ENCODE results near the gene CDH13. TPM values are rescaled to one million over a fixed set of nuclear protein-coding genes. Genes with fewer than 3 reads are reported as not detected.
A peak's percentile ranks its signal among the peaks of the same experiment; 100 is the strongest.

Gene CDH13
- total and polyA plus RNA-seq, 2 of the 8 experiments (the other 6 are each of a cell fraction or from before 2014, with no cell fraction given): 2.3 to 2.4 TPM

DNA sequence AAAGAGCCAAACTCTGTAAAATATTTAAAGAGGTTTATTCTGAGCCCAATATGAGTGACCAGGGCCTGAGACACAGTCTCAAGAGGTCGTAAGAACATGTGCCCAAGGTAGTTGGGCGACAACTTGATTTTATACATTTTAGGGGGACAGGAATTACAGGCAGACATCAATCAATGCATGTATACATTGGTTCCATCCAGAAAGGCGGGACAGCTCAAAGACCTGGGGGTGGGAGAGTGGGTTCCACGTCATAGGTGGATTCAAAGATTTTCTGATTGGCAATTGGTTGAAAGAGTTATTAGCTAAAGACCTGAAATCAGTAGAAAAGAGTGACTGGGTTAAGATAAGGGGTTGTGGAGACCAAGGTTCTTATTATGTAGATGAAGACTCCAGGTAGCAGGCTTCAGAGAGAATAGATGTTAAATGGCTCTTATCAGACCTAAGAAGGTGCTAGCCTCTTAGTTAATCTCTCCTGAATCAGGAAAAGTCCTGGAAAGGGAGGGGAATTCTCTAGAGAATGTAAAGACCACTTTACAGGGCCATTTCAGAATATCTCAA is 1213.4 kb downstream of the CDH13 start:
- FAIRE-seq (no peak), DNase-seq (ENCODE audit: low read depth in 1 of 2, low spot score in 2 of 2) (no peak)
- no peak overlapping the region for H3K14ac ChIP-seq (ENCODE audit: insufficient read length)
- H2AFZ ChIP-seq (ENCODE audit: low read length): no peak overlapping the region
- H3K18ac ChIP-seq (ENCODE audit: extremely low read depth, low read length): peak overlapping the region; percentile 99
- 9% methylated on average over 4 of the region's 4 CpGs; no CpG with 5 or more reads in 1 of the 2 experiments for WGBS, 2 experiments (ENCODE audit: extremely low coverage in 1 of 2, insufficient coverage in 1 of 2, insufficient read length in 1 of 2, insufficient replicate concordance in 2 of 2, low coverage in 1 of 2, low lambda C conversion rate in 2 of 2, missing lambda C conversion rate in 1 of 2)
- peak overlapping the region; percentile 80 for H4K91ac ChIP-seq (replicated peaks; ENCODE audit: insufficient read length, low read length)
- peaks cover 15 to 41% (median 26%) of the 10 kb centered on the region in 4 experiments for H3K4me1 ChIP-seq (replicated peaks in 1 of 4; ENCODE audit: control insufficient read depth in 3 of 4, insufficient read depth in 4 of 4, low read length in 3 of 4)
- no peaks in the 10 kb centered on the region for H3K23me2 ChIP-seq (ENCODE audit: low read depth, low read length)
- POLR2A ChIA-PET (ENCODE audit: partially characterized antibody): interaction anchor here (0.7 to 5.9 kb wide), 9 partner anchors 8 to 431 kb away, joined by 3 to 54 read pairs (median 4); partner anchors contain the start of gene HSBP1
- peak overlapping the region; percentile 78 for H3K4ac ChIP-seq (replicated peaks; ENCODE audit: insufficient read length, low read depth, low read length)
- H4K5ac ChIP-seq (ENCODE audit: insufficient read length, low read depth, low read length): peak overlapping the region; percentile 87
- H2BK12ac ChIP-seq (ENCODE audit: low read depth, low read length): peak overlapping the region; percentile 98; the same call in 1 of the 2 replicates
- peak overlapping the region; percentile 97 for H2BK120ac ChIP-seq (replicated peaks; ENCODE audit: low read depth, low read length)
- H3K79me1 ChIP-seq (ENCODE audit: low read depth, low read length): no peaks in the 10 kb centered on the region
- H2BK20ac ChIP-seq (ENCODE audit: low read length): peak overlapping the region; percentile 94; the same call in 1 of the 2 replicates
- peak overlapping the region in 1 of 4 experiments; percentile 44; a peak in 2 of 8 replicates for H3K4me3 ChIP-seq (ENCODE audit: extremely low read depth in 1 of 4, insufficient read depth in 2 of 4, low read depth in 3 of 4, low read length in 4 of 4)
- no peaks in the 10 kb centered on the region for H3K79me2 ChIP-seq (ENCODE audit: control insufficient read depth in 1 of 2, insufficient read depth in 2 of 2, low read length in 2 of 2)
- H4K20me1 ChIP-seq (replicated peaks in 1 of 2; ENCODE audit: control insufficient read depth in 1 of 2, insufficient read depth in 2 of 2, low read length in 2 of 2): no peaks in the 10 kb centered on the region
- no peaks in the 10 kb centered on the region for H3K27me3 ChIP-seq (replicated peaks in 1 of 4; ENCODE audit: control insufficient read depth in 3 of 4, extremely low read depth in 1 of 4, insufficient read depth in 3 of 4, low read length in 3 of 4)
- H3K9ac ChIP-seq (replicated peaks in 1 of 4; ENCODE audit: extremely low read depth in 1 of 4, low read depth in 3 of 4, low read length in 3 of 4): peak overlapping the region in 2 of 4 experiments; percentile 40; a peak in 5 of 7 replicates
- no peaks in the 10 kb centered on the region for H3K36me3 ChIP-seq (ENCODE audit: control insufficient read depth in 2 of 4, insufficient read depth in 4 of 4, low read length in 3 of 4)
- no peaks in the 10 kb centered on the region; a peak in 1 of 4 replicates for H3K9me3 ChIP-seq (ENCODE audit: insufficient read depth in 2 of 2, low read depth in 1 of 2, low read length in 1 of 2)
- H4K8ac ChIP-seq (ENCODE audit: extremely low read depth, insufficient read depth, low read length): no peak overlapping the region
- CTCF ChIA-PET (ENCODE audit: partially characterized antibody): interaction anchor here (0.8 to 3.3 kb wide), 2 partner anchors 10 to 47 kb away, joined by 3 to 10 read pairs; no protein-coding TSS in a partner anchor
- H3K56ac ChIP-seq (replicated peaks; ENCODE audit: insufficient read length, low read depth, low read length): peak overlapping the region; percentile 62
- H2AK5ac ChIP-seq (ENCODE audit: low read depth, low read length): peak overlapping the region; percentile 75; the same call in 1 of the 2 replicates
- H2BK15ac ChIP-seq (ENCODE audit: low read length): no peak overlapping the region
- H3K27ac ChIP-seq (ENCODE audit: low read depth, low read length): peak overlapping the region; percentile 89
- H3K23ac ChIP-seq (ENCODE audit: insufficient read length): no peak overlapping the region
- H2BK5ac ChIP-seq (ENCODE audit: low read depth, low read length): peak overlapping the region; percentile 98
- peak overlapping the region; percentile 42 to 59 for H3K4me2 ChIP-seq (ENCODE audit: insufficient read depth in 1 of 2, low read depth in 2 of 2, low read length in 2 of 2)
